Duodenal mucosa (tissue), 2 donors: ENCODE data around the gene TRIM24.
"Not testable (repeated sequence)": the region's sequence is repeated elsewhere in the genome, so short reads cannot be mapped to it uniquely, and the experiment has no call there.

Source experiments
- H3K27ac ChIP-seq: one replicate; pipeline ENCODE4 v1.7.0; 2013; ENCODE audit warnings: low read depth, low read length
- H3K27me3 ChIP-seq, 2 donors: one replicate each; pipeline ENCODE4 v1.7.0; 2013; ENCODE audit warnings: low read length in 2 of 2, control low read depth in 1 of 2; ENCODE audit not compliant: insufficient read depth in 2 of 2, control insufficient read depth in 1 of 2
- H3K36me3 ChIP-seq, 2 donors: one replicate each; pipeline ENCODE4 v1.7.0; 2013; ENCODE audit warnings: low read length in 2 of 2, control low read depth in 1 of 2; ENCODE audit not compliant: insufficient read depth in 2 of 2, control insufficient read depth in 1 of 2
- H3K4me1 ChIP-seq, 2 donors: one replicate each; pipeline ENCODE4 v1.7.0; 2013; ENCODE audit warnings: low read length in 2 of 2, control low read depth in 1 of 2; ENCODE audit not compliant: insufficient read depth in 2 of 2, control insufficient read depth in 1 of 2
- H3K4me3 ChIP-seq, 2 donors: one replicate each; pipeline ENCODE4 v1.7.0; 2013; ENCODE audit warnings: low read length in 2 of 2, low read depth in 1 of 2
- H3K9ac ChIP-seq, 2 donors: one replicate each; pipeline ENCODE4 v1.7.0; 2013; ENCODE audit warnings: low read length in 2 of 2, low read depth in 1 of 2
- H3K9me3 ChIP-seq, 2 donors: one replicate each; pipeline ENCODE4 v1.7.0; 2013; ENCODE audit warnings: low read length in 2 of 2, control low read depth in 1 of 2; ENCODE audit not compliant: control insufficient read depth in 1 of 2

Gene TRIM24

DNA sequence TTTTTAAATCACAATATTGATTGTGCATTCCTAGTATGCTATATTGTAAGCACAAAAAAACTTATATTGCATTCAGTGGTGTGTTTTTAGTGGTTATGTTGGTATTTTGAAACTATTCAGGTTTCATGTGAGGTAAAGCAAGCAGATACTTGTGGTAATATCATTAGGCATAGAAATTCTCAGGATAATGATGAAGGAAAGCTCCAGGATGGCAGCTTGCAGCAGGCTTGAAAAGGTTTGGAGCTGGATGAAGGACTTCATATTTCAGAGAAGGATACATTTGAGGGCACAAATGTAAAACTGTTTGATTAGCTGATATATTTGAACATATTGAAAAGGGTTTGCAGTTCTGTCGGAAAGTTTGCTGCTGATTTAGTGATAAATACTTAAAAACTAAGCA, 17.5 kb downstream of the TRIM24 start:
- Histone ChIP-seq H3K9ac (no peak overlapping the region), H3K4me3 (no peak overlapping the region), H3K27ac (no peak overlapping the region), H3K36me3 (no peaks in the 10 kb centered on the region), H3K4me1 (peaks cover 25 to 41% of the 10 kb centered on the region in 2 donors), H3K9me3 (no peaks in the 10 kb centered on the region), H3K27me3 (no peaks in the 10 kb centered on the region)

DNA sequence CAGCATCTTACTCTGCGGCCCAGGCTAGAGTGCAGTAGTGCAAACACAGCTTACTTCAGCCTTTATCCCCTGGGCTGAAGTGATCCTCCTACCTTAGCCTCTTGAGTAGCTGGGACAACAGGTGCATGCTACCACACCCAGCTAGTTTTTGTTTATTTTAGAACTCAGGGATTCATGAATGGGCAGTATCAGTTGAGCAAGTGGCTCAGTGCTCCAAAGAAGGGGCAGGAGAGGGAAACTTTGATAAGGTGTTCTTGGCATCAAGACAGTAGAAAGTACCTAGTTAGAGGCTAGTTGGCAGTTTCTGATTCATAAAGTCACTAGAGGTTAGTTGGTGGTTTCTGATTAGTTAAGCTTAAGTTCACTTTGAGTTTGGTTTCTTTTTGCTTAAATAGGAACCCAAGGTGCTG, 18.4 kb downstream of the TRIM24 start:
- H3K4me3 ChIP-seq, result no peak overlapping the region
- H3K9me3 ChIP-seq, result no peaks in the 10 kb centered on the region
- no peaks in the 10 kb centered on the region for H3K36me3 ChIP-seq
- H3K27ac ChIP-seq, result no peak overlapping the region
- H3K4me1 ChIP-seq, result peaks cover 28 to 41% of the 10 kb centered on the region in 2 donors
- no peak overlapping the region for H3K9ac ChIP-seq
- no peaks in the 10 kb centered on the region for H3K27me3 ChIP-seq

DNA sequence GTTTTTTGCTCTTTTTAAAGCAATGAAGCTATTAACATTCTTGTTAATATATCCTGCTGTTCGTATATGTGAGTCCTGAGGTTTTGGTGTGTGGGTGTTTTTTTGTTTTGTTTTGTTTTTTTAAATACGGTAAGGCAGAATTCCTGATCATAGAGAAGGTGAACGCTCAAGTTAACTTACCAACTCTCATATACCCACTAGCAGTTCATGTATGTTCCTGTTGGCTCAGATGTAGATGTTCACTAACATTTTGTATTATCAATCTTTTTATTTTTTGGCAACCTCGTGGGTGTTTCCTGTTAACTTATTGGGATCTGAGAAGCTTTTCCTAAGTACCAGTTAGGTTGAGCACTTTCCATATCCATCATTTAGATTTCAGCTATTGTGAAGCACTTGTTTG, 20.5 kb downstream of the TRIM24 start:
- Histone ChIP-seq H3K9ac (no peak overlapping the region), H3K27ac (no peak overlapping the region), H3K9me3 (no peaks in the 10 kb centered on the region), H3K36me3 (no peaks in the 10 kb centered on the region), H3K27me3 (no peaks in the 10 kb centered on the region), H3K4me1 (peaks cover 29 to 35% of the 10 kb centered on the region in 2 donors), H3K4me3 (no peak overlapping the region)

DNA sequence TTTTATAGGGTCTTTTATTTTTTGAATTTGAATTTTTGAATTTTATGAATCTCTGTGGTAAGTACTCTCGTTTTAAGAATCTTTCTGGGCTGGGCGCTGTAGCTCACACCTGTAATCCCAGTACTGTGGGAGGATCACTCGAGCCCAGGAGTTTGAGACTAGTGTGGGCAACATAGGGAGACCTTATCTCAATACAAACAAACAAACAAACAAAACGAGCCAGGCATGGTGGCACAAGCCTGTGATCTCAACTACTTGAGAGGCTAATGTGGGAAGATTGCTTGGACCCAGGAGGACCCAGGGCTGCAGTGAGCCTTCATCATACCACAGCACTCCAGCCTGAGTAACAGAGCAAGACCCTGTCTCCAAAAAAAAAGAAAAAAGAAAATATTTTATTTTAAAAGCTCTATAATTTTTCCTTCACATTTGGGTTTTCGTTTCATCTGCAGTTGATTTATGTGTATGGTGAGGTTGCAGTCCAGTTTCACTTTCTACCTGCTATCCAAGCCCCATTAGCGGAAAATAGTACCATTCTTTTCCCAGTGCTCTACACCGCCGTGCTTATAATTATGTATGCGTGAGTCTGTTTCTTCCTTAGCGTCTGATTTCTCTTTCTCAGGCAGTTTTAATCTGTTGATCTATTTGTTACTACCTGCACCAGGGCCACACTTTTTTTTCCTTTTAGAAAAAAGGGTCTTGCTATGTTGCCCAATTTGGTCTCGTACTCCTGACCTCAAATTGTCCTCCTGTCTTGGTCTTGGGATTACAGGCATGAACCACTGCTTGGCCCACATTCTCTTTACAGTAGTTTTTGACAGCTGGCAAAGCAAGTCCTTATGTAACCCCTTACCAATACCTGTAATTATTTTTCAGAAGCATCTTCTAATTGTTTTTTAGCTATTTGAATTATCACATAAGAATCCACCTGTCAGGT, 21.7 kb downstream of the TRIM24 start:
- Histone ChIP-seq H3K9ac (no peak overlapping the region), H3K27ac (no peak overlapping the region), H3K4me3 (no peak overlapping the region), H3K27me3 (no peaks in the 10 kb centered on the region), H3K9me3 (no peaks in the 10 kb centered on the region), H3K36me3 (no peaks in the 10 kb centered on the region), H3K4me1 (peaks cover 25 to 30% of the 10 kb centered on the region in 2 donors)

DNA sequence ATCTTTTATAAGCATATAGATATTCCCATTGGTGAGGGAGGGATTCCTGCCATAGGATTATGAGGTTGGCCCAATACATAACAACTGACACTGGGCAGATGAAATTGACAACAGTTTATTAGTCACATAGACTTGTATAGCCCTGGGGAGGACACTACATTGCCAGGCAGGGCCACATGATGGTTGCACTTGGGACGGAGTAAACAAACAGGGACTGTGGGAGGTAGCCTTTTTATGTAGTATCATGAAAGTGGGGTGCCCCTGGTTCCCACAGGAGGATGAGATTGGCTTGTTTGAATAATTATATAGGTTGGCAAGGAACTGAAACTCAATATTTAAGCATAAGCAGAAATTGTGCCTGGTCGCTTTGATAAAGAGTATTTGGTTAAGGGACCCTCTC, 23.5 kb downstream of the TRIM24 start:
- Histone ChIP-seq H3K4me3 (no peak overlapping the region), H3K4me1 (peaks cover 8 to 13% of the 10 kb centered on the region in 2 donors), H3K27me3 (no peaks in the 10 kb centered on the region), H3K9ac (no peak overlapping the region), H3K9me3 (no peaks in the 10 kb centered on the region), H3K27ac (no peak overlapping the region), H3K36me3 (no peaks in the 10 kb centered on the region)

DNA sequence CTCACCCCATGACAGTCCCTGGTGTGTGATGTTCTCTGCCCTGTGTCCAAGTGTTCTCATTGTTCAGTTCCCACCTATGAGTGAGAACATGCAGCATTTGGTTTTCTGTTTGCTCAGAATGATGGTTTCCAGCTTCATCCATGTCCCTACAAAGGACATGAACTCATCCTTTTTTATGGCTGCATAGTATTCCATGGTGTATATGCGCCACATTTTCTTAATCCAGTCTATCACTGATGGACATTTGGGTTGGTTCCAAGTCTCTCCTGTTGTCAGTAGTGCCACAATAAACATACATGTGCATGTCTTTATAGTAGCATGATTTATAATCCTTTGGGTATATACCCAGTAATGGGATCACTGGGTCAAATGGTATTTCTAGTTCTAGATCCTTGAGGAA, 25.4 kb downstream of the TRIM24 start:
- H3K27ac ChIP-seq, H3K4me1 ChIP-seq, H3K27me3 ChIP-seq, H3K4me3 ChIP-seq, H3K9ac ChIP-seq, H3K36me3 ChIP-seq, H3K9me3 ChIP-seq: not testable (repeated sequence)

DNA sequence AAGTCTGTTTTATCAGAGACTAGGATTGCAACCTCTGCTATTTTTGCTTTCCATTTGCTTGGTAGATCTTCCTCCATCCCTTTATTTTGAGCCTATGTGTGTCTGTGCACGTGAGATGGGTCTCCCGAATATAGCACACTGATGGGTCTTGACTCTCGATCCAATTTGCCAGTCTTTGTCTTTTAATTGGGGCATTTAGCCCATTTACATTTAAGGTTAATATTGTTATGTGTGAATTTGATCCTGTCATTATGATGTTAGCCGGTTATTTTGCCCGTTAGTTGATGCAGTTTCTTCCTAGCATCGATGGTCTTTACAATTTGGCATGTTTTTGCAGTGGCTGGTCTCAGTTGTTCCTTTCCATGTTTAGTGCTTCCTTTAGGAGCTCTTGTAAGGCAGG, 29.1 kb downstream of the TRIM24 start:
- H3K4me1 ChIP-seq, H3K9me3 ChIP-seq: not testable (repeated sequence)

DNA sequence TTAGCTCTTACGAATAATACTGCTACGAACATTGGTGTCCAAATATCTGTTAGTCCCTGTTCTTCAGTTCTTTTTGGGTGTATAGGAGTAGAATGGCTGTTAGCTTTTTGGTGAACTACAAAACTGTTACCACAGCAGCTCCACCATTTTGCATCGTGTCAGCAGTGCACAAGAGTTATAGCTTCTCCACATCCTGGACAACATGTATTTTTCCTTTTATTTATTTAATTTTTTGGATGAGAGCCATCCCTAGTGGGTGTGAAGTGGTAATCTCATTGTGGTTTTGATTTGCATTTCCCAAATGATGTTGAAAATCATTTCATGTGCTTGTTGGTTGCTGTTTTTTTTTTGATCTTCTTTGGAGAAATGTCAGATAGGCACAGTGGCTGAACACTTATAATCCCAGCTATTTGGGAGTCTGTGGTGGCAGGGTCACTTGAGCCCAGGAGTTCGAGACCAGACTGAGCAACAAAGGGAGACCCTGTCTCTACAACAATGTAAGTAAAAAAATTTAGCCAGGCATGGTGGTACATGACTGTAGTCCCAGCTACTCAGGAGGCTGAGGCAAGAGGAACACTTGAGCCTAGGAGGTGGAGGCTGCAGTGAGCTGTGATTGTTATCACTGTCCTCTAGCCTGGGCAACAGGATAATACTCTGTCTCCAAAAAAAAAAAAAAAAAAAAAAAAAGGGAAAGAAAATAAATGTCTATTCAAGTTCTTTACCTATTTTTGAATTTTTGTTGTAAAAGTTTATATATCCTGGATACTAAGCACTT, 31.7 kb downstream of the TRIM24 start:
- Histone ChIP-seq H3K9ac (no peak overlapping the region), H3K9me3 (no peaks in the 10 kb centered on the region), H3K27ac (no peak overlapping the region), H3K27me3 (no peaks in the 10 kb centered on the region), H3K4me1 (no peaks in the 10 kb centered on the region), H3K36me3 (no peaks in the 10 kb centered on the region), H3K4me3 (no peak overlapping the region)

More for the DNA sequence above, 29.1 kb downstream of the TRIM24 start:
- H3K9ac ChIP-seq, H3K27ac ChIP-seq, H3K36me3 ChIP-seq, H3K27me3 ChIP-seq, H3K4me3 ChIP-seq: not testable (repeated sequence)

DNA sequence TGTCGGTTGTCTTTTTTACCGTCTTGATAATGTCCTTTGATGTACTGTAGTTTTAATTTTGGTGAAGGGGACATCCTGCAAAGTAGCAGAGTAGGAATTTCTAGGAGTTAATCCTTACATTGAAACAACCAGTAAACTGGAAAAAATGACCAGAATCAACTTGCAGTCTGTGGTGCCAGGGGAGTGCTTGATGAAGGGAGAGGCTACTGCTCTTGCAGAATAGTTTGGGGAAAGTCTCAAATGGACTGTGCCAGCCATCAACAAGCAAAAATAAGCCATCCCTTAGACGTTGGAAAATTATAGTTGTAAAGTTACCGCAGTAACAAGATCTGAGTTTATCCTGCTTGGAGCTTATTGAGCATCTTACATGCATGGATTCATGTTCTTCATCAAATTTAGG, 32.4 kb downstream of the TRIM24 start:
- Histone ChIP-seq H3K9ac (no peak overlapping the region), H3K36me3 (no peaks in the 10 kb centered on the region)

DNA sequence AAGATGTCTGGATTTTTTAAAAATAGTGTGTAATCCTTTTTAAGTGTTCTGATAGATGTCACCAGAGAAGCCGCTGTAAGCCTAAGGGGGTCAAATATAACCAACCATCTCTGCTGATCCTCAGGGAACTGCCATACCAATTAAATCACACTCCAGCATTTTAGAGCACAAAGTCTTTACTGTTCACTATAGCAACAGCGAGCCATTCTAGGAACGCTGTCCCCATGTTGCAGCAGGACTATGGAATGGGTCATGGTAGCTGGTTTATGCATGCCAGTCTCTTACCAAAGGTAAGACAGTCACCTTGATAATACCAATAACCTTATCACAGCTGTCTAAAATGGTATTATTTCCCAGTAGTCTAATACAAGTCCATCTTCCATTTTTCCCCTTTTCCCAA, 33.5 kb downstream of the TRIM24 start:
- no peak overlapping the region for H3K27ac ChIP-seq
- no peak overlapping the region for H3K4me3 ChIP-seq
- no peak overlapping the region for H3K9ac ChIP-seq
- no peaks in the 10 kb centered on the region for H3K9me3 ChIP-seq
- H3K36me3 ChIP-seq, result no peaks in the 10 kb centered on the region
- H3K27me3 ChIP-seq, result no peaks in the 10 kb centered on the region
- no peaks in the 10 kb centered on the region for H3K4me1 ChIP-seq

More for the DNA sequence above, 32.4 kb downstream of the TRIM24 start:
- H3K4me3 ChIP-seq, result no peak overlapping the region
- no peaks in the 10 kb centered on the region for H3K27me3 ChIP-seq
- H3K9me3 ChIP-seq, result no peaks in the 10 kb centered on the region
- H3K27ac ChIP-seq, result no peak overlapping the region
- no peaks in the 10 kb centered on the region for H3K4me1 ChIP-seq
